ENCODE results near the gene NACC2. TPM values are rescaled to one million over a fixed set of nuclear protein-coding genes. Genes with fewer than 3 reads are reported as not detected.

The NACC2 gene
- polyA plus RNA-seq, 12 donors: 4.9 to 60.9 (median 9.1) TPM

DNA sequence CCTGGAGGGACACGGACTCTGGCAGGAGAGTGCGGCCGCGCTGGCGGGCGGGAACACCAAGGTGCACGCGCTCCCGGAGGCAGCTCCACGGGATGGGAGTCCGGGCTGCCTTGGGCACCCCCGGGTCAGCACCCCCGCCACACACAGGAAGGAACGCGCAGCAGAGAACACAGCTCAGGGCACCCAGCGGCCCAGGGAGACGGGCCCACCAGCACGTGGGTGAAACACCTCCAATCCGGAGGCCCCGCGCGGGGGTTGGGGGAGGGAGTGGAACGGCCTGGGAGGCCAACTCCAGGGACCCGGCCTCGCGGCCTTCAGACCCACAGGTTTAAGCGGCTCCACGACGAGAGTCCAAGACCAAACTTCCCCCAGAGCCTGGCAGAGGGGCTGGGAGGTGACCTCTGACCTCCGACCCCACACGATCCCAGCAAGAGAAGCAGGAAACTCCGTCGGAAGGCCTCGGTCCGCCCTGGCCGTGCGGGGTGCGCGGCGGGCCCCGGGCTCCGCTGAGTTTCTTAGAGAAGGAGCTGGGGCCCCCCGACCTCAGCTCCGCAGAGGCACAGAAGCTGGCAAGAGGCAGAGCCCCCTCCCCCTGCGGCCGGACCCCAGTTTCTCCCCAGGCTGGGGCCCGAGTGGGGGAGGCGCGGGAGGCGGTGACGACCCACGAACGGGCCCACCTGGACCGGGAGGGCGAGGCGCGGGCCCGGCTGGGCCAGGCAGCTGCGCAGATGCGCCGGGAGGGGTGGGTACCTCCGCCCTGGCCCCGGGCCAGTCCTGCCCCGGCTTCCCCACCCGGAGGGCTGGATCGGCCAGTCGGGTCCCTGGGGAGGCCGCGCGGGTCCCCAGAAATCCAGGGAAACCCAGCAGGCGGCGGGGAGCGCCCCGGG lies 851 bp downstream of the NACC2 start:
- no peak for DNase-seq

DNA sequence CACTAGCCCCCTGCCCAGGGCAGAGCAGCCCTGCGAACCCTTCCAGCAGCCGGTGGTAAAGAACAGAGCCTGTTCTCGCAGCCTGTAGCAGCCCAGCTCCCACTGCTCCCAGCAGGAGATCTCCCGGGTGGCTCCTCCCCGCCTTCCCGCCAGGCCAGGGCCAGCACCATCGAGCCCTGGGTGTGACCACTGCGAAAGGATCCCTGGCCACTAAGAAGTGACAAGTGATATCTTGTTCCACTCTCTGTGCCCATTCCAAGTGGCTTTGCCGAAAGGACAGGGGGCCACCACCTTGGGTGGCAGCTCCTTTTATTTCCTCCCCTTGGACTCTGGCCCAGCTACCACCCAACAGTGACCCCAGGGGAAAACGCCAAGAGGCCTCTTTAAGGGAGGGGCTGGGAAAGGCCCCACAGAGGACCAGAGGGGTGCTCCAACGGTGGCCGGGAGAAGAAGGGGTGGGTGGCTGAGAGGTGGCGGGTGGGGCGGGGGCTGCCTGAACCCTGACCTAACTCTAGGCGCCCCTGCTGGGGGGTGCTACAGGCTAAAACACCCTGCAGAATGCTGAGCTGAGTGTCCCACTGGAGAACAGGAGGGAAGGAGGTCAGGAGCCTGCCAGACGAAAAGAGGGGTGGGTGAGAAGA lies 1.6 kb downstream of the NACC2 start:
- no peak for DNase-seq

DNA sequence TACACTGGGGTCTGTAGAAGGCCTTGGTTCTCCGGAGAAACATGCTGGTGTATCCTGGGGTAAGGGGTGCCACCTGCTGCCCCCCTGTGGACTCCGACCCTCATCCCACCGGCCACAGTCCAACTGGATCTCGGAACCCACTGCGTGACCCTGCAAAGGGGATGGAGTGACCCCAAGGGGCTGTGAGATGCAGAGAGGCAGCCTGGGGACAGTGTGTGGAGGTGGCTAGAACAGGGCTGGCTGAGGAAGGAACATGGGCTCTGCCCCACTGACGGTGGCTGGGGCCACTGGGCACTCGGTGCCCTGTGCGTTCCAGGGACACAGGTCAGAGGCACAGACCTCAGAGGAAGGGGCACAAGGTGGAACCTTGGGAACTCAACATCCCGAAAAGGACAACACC lies 2.3 kb downstream of the NACC2 start:
- DNase-seq: no peak

DNA sequence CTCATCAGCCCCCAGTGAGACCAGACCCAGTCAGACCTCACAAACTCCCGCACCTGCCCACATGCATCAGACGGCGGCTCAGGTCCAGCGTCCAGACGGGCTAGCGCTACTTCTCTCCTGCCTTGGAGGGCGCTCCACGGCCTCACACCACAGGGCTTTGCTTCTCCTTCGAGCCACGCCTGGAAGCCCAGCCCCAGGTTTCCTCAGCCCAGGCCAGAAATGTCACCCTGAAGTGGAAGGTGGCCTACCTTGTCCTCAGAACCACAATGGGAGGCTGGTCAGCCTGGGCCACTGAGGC lies 2.8 kb downstream of the NACC2 start:
- no peak for DNase-seq

DNA sequence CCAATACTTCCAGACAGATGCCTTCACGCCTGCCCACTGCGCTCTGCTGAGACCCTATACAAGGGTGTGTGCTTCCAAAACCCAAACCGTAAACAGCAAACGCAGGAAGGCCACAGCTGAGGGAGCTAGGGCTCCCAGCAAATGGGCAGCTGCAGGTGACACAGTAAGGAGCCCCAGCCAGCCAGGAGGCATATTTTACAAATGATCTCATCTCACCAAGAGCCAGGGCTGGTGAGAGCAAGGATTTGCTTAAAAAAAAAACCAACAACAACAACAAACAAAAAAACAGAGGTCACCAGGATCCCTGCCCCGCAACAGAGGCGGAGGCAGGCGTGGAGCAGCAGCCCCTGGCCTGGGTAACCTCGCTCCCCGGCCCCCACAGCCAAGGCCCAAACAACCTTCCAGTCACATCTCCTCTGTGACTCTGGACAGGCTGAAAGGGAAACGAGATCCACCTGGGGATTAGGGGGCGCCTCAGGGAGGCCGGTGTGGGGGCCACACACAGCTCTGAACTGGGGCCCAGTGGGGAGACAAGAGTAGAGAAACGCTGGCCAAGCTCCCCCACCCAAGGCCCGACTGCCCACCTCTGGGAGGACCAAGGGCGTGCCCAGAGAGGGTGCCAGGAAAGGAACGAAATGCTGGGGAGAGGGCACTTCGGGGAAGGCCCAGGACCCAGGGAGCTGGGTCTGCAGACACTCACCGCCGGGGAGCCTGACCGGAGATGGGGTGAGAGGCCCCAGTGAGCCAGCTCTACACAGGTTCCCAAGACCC lies 3.3 kb downstream of the NACC2 start:
- DNase-seq: no peak

DNA sequence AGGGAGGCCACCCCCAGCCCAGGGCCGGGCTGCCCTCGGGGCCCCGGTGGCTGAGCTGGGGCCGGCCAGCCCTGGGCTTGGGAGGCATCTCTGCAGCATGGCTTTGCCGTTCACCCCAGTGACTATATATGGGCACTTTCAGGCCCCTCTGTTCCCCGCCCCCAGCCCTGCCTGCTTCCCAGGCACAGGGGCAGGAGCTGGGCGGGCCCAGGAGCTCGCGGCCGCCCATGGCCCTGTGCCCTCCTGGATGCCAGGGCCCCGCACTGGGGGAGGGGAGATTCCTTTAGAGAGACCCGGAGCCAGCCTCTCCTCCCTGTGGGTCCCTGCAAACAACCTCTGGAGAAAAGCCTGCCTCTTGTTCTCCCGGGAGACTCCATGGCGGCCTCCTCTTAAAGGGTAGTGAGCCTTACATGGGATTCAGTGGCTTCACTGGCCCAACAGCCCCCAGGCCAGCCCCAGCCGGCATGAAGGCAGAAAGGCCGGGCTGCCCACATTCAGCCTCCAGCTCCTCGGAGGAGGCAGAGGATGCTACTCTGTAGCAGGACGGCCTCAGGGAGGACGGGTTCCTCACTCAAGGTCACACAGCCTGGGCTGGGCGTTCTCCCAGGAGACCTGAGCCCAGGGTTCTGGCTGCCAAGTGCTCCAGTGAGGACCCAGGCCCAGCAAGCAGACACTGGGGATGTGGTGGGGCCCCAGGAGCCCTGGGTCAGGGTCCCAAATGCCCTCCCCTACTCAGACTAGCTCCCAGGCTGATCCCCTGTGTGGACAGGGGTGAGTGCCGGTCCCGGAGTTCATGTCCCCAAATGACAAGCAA lies 4.1 kb downstream of the NACC2 start:
- DNase-seq: no peak

DNA sequence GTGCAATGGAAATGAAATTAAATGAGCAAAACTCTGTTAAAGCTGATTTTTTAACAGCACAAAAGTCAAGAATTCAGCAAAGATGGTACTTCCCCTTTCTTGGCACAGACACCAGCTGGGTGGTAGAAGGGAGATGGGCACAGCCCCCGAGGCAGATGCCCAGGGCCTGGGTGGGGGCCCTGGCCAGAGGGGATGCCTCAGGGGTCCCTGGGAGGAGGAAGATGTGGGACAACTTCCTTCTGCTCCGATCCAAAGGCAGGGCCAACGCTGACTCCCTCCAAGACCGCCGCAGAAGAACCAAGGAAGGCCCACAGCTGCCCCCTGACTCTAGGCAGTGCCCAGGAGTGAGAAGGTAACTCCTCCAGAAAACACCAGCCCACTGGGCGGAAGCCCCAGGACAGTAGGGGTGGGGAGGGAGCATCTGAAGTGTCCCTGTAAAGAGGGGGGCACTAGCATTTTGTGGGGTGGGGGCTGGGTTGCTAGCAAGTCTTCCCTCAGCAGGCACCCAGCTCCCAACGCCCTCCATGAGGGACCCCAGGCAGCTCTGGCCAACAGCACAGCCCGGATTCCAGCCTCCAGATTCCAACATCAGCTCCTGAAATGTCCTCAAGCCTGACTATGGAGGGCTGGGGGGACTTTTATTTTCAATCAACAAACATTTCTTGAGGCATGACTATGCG lies 4.9 kb downstream of the NACC2 start:
- DNase-seq: no peak

- no peak for DNase-seq
Observed at GRCh38 chr9:136089697-136090045, 5.4 kb downstream of the NACC2 start.

DNA sequence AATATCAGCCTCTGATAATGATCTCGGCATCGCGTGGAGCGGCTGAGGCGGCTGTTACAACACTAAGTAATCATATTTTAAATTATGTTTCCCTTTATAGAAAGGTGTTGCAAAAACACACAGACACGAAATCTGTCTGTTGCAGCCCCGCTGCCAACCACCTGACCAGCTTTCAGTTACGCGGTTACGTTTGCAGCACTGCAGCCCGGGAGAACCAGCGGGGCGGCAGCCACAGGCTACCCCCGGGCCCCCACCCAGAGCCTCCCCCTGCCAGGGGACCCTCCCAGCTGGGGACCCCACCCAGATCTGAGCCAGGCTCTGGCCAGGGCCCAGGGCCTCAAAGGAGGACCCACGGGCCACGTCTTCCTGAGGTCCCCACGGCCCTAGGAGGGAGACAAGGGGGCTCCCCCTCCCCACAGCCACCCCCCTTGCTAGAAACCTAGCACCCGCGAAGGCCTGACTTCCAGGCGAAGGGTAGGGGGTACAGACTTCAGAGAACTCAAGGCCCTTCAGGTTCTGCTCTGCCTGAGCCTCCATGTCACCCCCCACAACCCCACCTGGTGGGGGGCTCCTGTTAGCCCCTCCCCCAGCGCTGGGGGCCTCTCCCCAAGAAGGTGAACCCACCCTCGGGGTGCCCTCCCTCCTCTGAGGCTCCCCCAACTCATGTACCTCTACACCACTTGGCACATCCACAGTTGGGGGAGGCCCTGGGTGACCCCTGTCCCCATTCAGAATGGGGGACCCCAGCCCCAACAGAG lies 6.0 kb downstream of the NACC2 start:
- no peak for DNase-seq

DNA sequence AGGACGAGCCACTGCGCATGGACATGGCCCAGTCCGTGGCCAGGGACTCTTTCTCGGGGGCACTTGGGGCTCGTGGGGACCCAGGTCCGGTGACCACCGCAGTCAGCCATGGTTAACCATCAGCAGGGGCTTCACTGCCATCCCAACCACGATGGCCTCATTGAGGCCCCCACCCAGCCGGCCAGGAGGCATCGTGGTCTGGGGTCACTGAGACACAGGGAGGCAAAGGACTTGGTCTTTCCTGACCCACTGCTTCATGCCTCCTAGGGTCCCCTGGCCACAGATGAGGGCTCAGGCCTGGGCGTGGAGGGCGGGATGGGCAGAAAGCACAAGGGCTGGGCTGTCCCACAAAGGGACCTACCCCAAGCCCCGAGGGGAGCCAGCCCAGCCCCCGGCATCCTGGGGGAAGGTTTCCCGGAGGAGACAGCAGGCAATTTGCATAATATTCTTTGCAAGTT lies 6.6 kb downstream of the NACC2 start:
- DNase-seq: no peak

GRCh38 chr9:136087741-136088480 lies 7.2 kb downstream of the NACC2 start:
- no peak for DNase-seq

GRCh38 chr9:136086951-136087740 lies 7.9 kb downstream of the NACC2 start:
- no peak for DNase-seq

DNA sequence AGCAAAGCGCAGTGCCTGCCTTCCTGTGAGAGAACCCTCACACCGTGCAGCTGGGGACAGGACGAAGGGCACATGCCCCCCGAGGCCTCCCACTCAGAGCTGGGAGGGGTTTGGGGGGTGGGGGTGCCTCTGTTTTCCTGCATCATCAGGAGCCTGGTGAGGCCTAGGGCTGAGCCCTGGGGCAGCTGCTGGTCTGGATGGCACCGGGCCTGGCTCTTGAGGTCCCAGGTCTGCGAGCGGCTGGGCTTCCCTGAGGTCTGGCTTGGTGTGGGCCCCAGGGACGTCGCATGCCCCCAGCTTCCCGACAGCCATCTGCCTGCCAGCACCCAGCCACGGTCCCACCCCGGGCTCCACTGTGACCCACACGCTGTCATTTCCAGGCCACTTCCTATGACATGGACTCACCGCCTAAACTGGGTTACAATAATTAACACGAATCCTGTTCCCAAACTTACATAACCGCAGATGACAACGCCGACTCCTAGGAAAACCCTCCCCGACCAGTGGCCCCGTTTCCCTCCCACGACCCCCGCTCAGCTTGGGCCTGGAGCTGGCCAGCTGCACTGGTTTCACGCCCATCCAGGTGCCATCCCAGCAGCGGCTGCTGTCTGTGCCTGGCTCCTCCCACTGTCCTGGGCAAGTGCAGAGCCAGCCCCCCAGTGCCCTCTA lies 8.7 kb downstream of the NACC2 start:
- DNase-seq: no peak

- no peak for DNase-seq
Observed at GRCh38 chr9:136085815-136086212, 9.3 kb downstream of the NACC2 start.

DNA sequence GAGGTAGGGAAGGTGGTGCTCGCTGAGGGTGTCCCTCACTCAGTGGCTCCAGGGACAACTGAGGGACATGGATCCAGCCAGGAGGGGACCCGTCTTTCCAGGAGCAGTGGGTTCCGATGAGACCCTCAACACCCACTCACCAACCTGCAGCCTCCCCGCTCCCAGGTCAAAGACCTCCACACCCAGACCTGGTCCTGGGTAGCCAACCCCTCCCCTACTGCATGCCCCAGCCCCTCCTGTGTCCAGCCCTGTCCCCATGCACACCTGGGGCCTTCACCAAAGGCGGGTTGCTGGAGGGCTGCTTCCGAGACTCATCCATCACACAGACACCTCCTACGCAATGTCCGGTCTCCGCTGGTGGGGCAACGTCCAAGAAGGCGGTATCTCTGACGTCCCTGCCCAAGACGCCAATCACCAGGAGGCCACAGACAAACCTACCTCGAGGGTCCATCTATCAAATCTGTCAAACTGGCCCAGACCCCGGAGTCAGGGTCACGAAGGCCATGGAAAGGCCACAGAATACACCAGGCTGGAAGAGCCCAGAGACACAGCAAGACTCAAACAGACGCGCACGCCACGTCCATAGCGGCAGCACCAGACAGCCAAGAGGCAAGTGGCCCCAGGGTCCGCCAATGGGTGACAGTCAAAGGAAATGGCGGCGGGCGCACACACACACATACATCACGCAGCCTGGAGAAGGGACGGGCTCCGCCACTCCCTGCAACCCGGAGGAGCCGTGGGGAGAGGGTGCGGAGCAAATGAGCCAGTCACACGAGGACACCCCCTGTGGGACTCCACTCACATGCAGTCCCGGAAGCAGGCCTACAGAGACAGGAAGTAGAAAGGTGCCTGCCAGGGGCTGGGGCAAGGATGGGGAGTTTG lies 10.8 kb downstream of the NACC2 start:
- DNase-seq: no peak

- DNase-seq: no peak
Observed at GRCh38 chr9:136083558-136084062, 11.5 kb downstream of the NACC2 start.
